HG02588 (cell line): ENCODE results near the gene SLC23A2.

ENCODE experiments used
- ATAC-seq: cut with Tn5 transposase; IDR thresholded peaks from one replicate; pipeline ENCODE4 v1.9.1; 2021; ENCODE audit warnings: mild to moderate bottlenecking, moderate library complexity; ENCODE audit not compliant: unreplicated experiment

The SLC23A2 gene

GRCh38 chr20:4971064-4971463 lies 30.2 kb downstream of the SLC23A2 start:
- ATAC-seq, result no peak

GRCh38 chr20:4967752-4968477 lies 33.4 kb downstream of the SLC23A2 start:
- ATAC-seq, result no peak

- no peak for ATAC-seq
Observed at GRCh38 chr20:4966826-4967751, 34.2 kb downstream of the SLC23A2 start.

GRCh38 chr20:4962241-4962855 lies 39.0 kb downstream of the SLC23A2 start:
- no peak for ATAC-seq

- no peak for ATAC-seq
Observed at GRCh38 chr20:4961746-4962145, 39.6 kb downstream of the SLC23A2 start.

GRCh38 chr20:4959592-4959991 lies 41.7 kb downstream of the SLC23A2 start:
- no peak for ATAC-seq

- no peak for ATAC-seq
Observed at GRCh38 chr20:4957939-4958362, 43.4 kb downstream of the SLC23A2 start.

- no peak for ATAC-seq
Observed at GRCh38 chr20:4957187-4957586, 44.1 kb downstream of the SLC23A2 start.

GRCh38 chr20:4956200-4956810 lies 45.0 kb downstream of the SLC23A2 start:
- no peak for ATAC-seq

GRCh38 chr20:4953881-4954280 lies 47.4 kb downstream of the SLC23A2 start:
- no peak for ATAC-seq

GRCh38 chr20:4952229-4952628 lies 49.1 kb downstream of the SLC23A2 start:
- ATAC-seq, result no peak

GRCh38 chr20:4951299-4951698 lies 50.0 kb downstream of the SLC23A2 start:
- ATAC-seq, result no peak

- no peak for ATAC-seq
Observed at GRCh38 chr20:4950841-4951240, 50.5 kb downstream of the SLC23A2 start.

GRCh38 chr20:4950437-4950836 lies 50.9 kb downstream of the SLC23A2 start:
- ATAC-seq, result no peak

- ATAC-seq, result peak; percentile 56
Observed at GRCh38 chr20:4949833-4950178, 51.5 kb downstream of the SLC23A2 start.

GRCh38 chr20:4947817-4948559 lies 53.3 kb downstream of the SLC23A2 start:
- ATAC-seq, result no peak

- ATAC-seq, result peak; percentile 48
Observed at GRCh38 chr20:4946986-4947385, 54.3 kb downstream of the SLC23A2 start.

- no peak for ATAC-seq
Observed at GRCh38 chr20:4946585-4946984, 54.7 kb downstream of the SLC23A2 start.

- no peak for ATAC-seq
Observed at GRCh38 chr20:4944518-4945313, 56.6 kb downstream of the SLC23A2 start.

- no peak for ATAC-seq
Observed at GRCh38 chr20:4942331-4942730, 59.0 kb downstream of the SLC23A2 start.
